BJ (cell line): ENCODE results near the gene PARD3B. TPM values are rescaled to one million over a fixed set of nuclear protein-coding genes. Genes with fewer than 3 reads are reported as not detected.

Experiments used
- CTCF ChIA-PET: fragments of 350-600 bp; formaldehyde crosslinking; extraction: SDS; loops from one replicate; lab custom pipeline; 2021; ENCODE audit warnings: antibody characterized with exemption, inconsistent platforms; lab: Yijun Ruan, JAX
- POLR2A ChIA-PET: fragments of 300-600 bp; sonication (Branson Sonifier 250); formaldehyde crosslinking; extraction: SDS; loops from one replicate; lab custom pipeline; 2021; ENCODE audit warnings: antibody characterized with exemption; lab: Charles Lee
- DNase-seq: peaks from one replicate; pipeline ENCODE4 v3.0.0-alpha.2; 2011; ENCODE audit warnings: low read depth
- H3K27me3 ChIP-seq: 2 replicates; pipeline ENCODE4 v1.6.0; 2011; ENCODE audit warnings: low read length; ENCODE audit not compliant: control insufficient read depth, insufficient read depth
- H3K36me3 ChIP-seq: 2 replicates; pipeline ENCODE4 v1.5.1; 2011; ENCODE audit warnings: low read length; ENCODE audit not compliant: control insufficient read depth, insufficient read depth
- H3K4me3 ChIP-seq: 2 replicates; pipeline ENCODE4 v1.5.1; 2011; ENCODE audit warnings: low read depth, mild to moderate bottlenecking, control low read depth, low read length
- polyA plus RNA-seq: library from polyadenylated mRNA; depleted of rRNA; stranded (reverse); fragments of >200 nt; gene quantifications from 2 replicates; pipeline ENCODE4 v1.2.3, GENCODE V29; 2011
- TF ChIP-seq, protein P1 (sequence below): IDR thresholded peaks from 2 replicates; pipeline ENCODE4 v1.5.1; 2011; ENCODE audit warnings: low read depth, mild to moderate bottlenecking, control low read depth, inconsistent platforms, low read length, moderate library complexity; ENCODE audit not compliant: insufficient read depth

PARD3B gene
- polyA plus RNA-seq, 1 experiment: 7.1 TPM

GRCh38 chr2:204667990-204668389, 122.7 kb downstream of the PARD3B start:
- CTCF ChIA-PET: no interaction called here
- TF ChIP-seq, protein P1, sequence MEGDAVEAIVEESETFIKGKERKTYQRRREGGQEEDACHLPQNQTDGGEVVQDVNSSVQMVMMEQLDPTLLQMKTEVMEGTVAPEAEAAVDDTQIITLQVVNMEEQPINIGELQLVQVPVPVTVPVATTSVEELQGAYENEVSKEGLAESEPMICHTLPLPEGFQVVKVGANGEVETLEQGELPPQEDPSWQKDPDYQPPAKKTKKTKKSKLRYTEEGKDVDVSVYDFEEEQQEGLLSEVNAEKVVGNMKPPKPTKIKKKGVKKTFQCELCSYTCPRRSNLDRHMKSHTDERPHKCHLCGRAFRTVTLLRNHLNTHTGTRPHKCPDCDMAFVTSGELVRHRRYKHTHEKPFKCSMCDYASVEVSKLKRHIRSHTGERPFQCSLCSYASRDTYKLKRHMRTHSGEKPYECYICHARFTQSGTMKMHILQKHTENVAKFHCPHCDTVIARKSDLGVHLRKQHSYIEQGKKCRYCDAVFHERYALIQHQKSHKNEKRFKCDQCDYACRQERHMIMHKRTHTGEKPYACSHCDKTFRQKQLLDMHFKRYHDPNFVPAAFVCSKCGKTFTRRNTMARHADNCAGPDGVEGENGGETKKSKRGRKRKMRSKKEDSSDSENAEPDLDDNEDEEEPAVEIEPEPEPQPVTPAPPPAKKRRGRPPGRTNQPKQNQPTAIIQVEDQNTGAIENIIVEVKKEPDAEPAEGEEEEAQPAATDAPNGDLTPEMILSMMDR: no peak
- POLR2A ChIA-PET: no interaction called here
- Histone ChIP-seq H3K4me3 (no peak overlapping the region), H3K27me3 (no peaks in the 10 kb centered on the region), H3K36me3 (no peaks in the 10 kb centered on the region)
- DNase-seq: no peak

DNA sequence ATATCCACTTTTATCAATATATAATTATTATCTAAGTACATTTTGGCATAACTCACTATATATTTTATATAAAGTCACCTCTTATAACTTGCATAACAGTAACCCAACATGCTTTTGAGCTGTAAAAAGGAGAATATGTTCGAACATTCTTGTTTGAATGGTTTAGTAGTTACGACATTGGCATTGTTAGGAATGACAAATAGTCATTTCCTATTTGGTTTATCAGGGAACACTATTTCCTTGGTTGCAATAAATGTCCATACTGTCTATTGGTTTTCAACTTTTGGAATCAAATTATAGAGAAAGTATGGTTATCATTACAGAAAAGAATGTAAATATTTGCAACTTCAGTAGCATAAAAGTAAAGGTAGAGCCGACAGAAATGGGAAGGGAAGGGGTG, 124.1 kb downstream of the PARD3B start:
- TF ChIP-seq, protein P1: no peak
- Histone ChIP-seq H3K36me3 (no peaks in the 10 kb centered on the region), H3K4me3 (no peak overlapping the region), H3K27me3 (no peaks in the 10 kb centered on the region)
- no peak for DNase-seq
- CTCF ChIA-PET: no interaction called here
- POLR2A ChIA-PET: no interaction called here

DNA sequence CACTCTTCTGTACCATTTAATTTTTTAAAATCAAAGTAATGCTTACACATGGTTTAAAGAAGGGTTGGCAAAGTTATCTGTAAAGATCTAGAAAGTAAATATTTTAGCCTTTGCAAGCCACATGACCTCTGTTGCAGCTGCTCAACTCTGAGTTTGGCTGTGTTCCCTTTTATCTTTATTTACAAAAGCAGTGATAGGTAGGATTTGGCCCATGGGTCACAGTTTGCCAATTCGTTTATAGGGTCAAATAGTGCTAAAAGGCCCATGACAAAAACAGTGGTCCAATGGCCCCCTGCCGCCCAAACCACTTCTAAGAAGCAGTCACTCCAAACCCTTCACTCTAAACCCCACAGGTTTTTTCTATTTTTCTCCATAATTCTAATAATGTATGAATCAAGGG, 124.8 kb downstream of the PARD3B start:
- Histone ChIP-seq H3K36me3 (no peaks in the 10 kb centered on the region), H3K27me3 (no peaks in the 10 kb centered on the region), H3K4me3 (no peak overlapping the region)
- POLR2A ChIA-PET: no interaction called here
- DNase-seq: no peak
- CTCF ChIA-PET: no interaction called here
- TF ChIP-seq, protein P1: no peak

DNA sequence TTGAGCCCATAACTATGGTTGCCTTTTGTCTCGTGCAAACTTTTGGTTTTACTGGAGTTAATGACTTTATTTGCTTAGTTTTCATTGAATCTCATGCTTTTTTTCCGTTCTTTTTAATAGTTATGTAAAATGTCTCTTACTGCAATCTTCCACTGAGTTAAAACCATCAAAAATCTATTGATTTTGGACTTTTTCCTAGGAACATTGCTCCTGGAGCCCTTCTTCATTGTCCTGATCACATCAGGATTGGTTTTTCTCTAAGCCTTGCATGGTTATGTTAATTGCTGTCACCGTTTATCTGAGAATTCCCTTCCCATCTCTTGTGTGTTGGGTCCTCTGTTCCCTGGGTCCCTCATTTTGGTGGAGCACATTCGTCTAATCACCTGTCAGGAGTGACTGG, 125.5 kb downstream of the PARD3B start:
- H3K36me3 ChIP-seq: no peaks in the 10 kb centered on the region
- DNase-seq: no peak
- no peaks in the 10 kb centered on the region for H3K27me3 ChIP-seq
- TF ChIP-seq, protein P1: no peak
- no peak overlapping the region for H3K4me3 ChIP-seq
- ChIA-PET POLR2A (no interaction called here), CTCF (no interaction called here)

DNA sequence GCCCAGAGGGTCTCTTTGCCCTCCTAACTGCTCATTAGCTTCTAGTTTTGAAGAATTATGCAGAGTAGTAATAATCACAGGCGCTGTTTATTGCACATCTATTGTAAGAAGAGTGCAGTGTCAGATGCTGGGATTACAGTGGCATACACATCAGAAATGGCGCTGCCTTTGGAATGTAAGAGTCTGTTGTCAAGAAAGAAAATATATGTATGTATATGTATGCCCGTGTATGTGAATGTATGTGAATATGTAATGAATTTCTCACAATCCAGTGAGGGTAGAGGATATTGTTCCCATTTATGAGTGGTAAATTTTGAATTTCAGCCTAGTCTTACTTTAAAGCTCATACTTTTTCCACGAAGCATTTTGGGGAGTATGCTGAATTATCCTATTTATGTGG, 127.5 kb downstream of the PARD3B start:
- ChIA-PET CTCF (no interaction called here), POLR2A (no interaction called here)
- Histone ChIP-seq H3K4me3 (no peak overlapping the region), H3K27me3 (no peaks in the 10 kb centered on the region), H3K36me3 (no peaks in the 10 kb centered on the region)
- TF ChIP-seq, protein P1: no peak
- DNase-seq: no peak
